Measurements from ENCODE around the gene LSM7. TPM values are rescaled to one million over a fixed set of nuclear protein-coding genes. Genes with fewer than 3 reads are reported as not detected.

Gene LSM7
- polyA plus RNA-seq, 1 experiment: 165 TPM

- Histone ChIP-seq H3K27me3 (ENCODE audit: control insufficient read depth, insufficient read depth, low read length) (no peaks in the 10 kb centered on the region), H3K4me3 (ENCODE audit: low read depth, low read length) (no peak overlapping the region), H3K36me3 (ENCODE audit: control insufficient read depth, insufficient read depth, low read length) (peaks cover 3% of the 10 kb centered on the region; the same call in 1 of the 2 replicates)
- no peak for DNase-seq (ENCODE audit: low read depth)
- ChIA-PET POLR2A (no interaction called here), CTCF (interaction anchor here (0.7 kb wide), 1 partner anchor 116 kb away, joined by 3 read pairs; no protein-coding TSS in a partner anchor)
- no peak for TF ChIP-seq CTCF (IDR thresholded peaks at IDR 0.05; ENCODE audit: insufficient read depth, low read depth, low read length)
These were observed 47.6 kb downstream of the LSM7 start for GRCh38 chr19:2280633-2281264.

DNA sequence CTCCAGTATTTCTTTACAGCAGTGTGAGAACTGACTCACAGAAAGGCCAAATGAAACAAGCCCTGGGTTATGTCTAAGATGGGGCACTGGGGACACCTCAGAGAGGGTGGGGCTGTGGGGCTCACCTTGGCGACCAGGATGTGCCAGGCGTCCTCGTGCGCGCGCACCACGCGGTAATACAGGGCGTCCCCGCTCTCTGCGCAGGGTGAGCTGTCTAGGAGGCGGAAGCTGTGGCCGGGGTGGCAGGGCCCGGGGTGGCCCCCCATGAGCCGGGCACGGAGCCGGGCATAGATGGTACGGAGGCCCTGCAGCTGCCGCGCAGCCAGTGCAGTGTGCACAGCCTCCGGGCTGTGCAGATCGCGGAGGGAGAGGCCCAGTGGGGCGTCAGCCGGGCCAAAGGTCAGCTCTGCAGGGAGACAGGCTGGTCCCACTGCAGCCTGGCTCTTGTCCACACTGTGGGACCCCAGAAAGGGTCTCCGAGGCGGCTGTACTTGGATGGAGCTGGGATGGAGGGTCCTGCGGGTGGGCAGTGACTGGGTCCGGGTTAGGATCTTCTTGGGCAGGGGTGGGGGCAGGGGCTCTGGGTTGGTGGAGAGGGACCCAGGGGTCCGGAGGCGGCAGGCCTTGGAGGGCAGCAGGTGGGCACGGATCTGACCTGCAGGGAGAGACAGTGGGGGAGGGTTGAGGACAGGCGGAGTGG lies 49.8 kb downstream of the LSM7 start:
- Histone ChIP-seq H3K4me3 (ENCODE audit: low read depth, low read length) (no peak overlapping the region), H3K27me3 (ENCODE audit: control insufficient read depth, insufficient read depth, low read length) (no peaks in the 10 kb centered on the region), H3K36me3 (ENCODE audit: control insufficient read depth, insufficient read depth, low read length) (peaks cover 10% of the 10 kb centered on the region)
- ChIA-PET POLR2A (no interaction called here), CTCF (no interaction called here)
- no peak for DNase-seq (ENCODE audit: low read depth)
- no peak for TF ChIP-seq CTCF (IDR thresholded peaks at IDR 0.05; ENCODE audit: insufficient read depth, low read depth, low read length)

DNA sequence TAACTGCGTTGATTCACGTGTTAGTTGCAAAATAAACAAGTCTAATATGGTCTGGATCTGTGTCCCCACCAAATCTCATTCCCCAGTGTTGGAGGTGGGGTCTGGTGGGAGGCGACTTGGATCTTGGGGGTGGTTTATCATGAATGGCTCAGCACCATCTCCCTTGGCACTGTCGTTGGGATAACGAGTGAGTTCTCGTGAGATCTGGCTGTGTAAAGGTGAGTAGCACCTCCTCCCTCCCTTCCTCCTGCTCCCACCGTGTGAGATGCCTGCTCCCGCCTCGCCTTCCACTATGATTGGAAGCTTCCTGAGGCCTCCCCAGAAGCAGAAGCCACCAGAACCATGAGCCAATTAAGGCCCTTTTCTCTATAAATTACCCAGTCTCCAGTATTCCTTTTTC lies 51.2 kb downstream of the LSM7 start:
- POLR2A ChIA-PET: interaction anchor here (0.8 to 0.9 kb wide), 2 partner anchors 9 to 17 kb away, joined by 3 to 4 read pairs; no protein-coding TSS in a partner anchor

GRCh38 chr19:2276429-2276986 lies 51.9 kb downstream of the LSM7 start:
- ChIA-PET POLR2A (interaction anchor here (0.8 kb wide), 1 partner anchor 18 kb away, joined by 3 read pairs; no protein-coding TSS in a partner anchor), CTCF (interaction anchor here (1.3 to 5.9 kb wide), 4 partner anchors 11 to 115 kb away, joined by 3 to 34 read pairs (median 14); no protein-coding TSS in a partner anchor)
- no peak for DNase-seq (ENCODE audit: low read depth)
- no peaks in the 10 kb centered on the region for H3K27me3 ChIP-seq (ENCODE audit: control insufficient read depth, insufficient read depth, low read length)
- H3K4me3 ChIP-seq (ENCODE audit: low read depth, low read length): no peak overlapping the region
- H3K36me3 ChIP-seq (ENCODE audit: control insufficient read depth, insufficient read depth, low read length): peaks cover 20% of the 10 kb centered on the region
- TF ChIP-seq CTCF (IDR thresholded peaks at IDR 0.05; ENCODE audit: insufficient read depth, low read depth, low read length): no peak

More for the DNA sequence above, 51.2 kb downstream of the LSM7 start:
- Histone ChIP-seq H3K36me3 (ENCODE audit: control insufficient read depth, insufficient read depth, low read length) (peaks cover 17% of the 10 kb centered on the region), H3K27me3 (ENCODE audit: control insufficient read depth, insufficient read depth, low read length) (no peaks in the 10 kb centered on the region), H3K4me3 (ENCODE audit: low read depth, low read length) (no peak overlapping the region)
- TF ChIP-seq CTCF (IDR thresholded peaks at IDR 0.05; ENCODE audit: insufficient read depth, low read depth, low read length): no peak
- CTCF ChIA-PET: interaction anchor here (1.3 to 5.9 kb wide), 3 partner anchors 10 to 114 kb away, joined by 3 to 34 read pairs (median 14); no protein-coding TSS in a partner anchor
- no peak for DNase-seq (ENCODE audit: low read depth)
